Vagina (tissue), 2 donors: Measurements from ENCODE around the gene MYRF. TPM values are rescaled to one million over a fixed set of nuclear protein-coding genes. Genes with fewer than 3 reads are reported as not detected.

Experiments used
- DNase-seq, 2 donors: peaks; one replicate each; pipeline ENCODE4 v3.0.0-alpha.2; 2017; ENCODE audit errors: extremely low spot score in 2 of 2
- H3K27ac ChIP-seq: fragments of 200-600 bp; sonication (generic); one replicate; pipeline ENCODE4 v1.5.1; 2019
- H3K27me3 ChIP-seq: fragments of 200-600 bp; sonication (generic); one replicate; pipeline ENCODE4 v1.5.1; 2019
- H3K36me3 ChIP-seq, 2 donors: fragments of 200-600 bp; sonication (generic); one replicate each; pipeline ENCODE4 v1.5.1; 2017 to 2019
- H3K4me1 ChIP-seq: fragments of 200-600 bp; sonication (generic); one replicate; pipeline ENCODE4 v1.5.1; 2019
- H3K4me3 ChIP-seq, 2 donors: fragments of 200-600 bp; sonication (generic); 1 replicate in 1 of 2; 2 replicates in 1 of 2; pipeline ENCODE4 v1.5.1; 2016 to 2019
- H3K9me3 ChIP-seq: fragments of 200-600 bp; sonication (generic); one replicate; pipeline ENCODE4 v1.5.1; 2019
- POLR2A ChIP-seq, 2 donors: fragments of 450-650 bp; IDR thresholded peaks; one replicate each; pipeline ENCODE4 v1.6.1; 2017; ENCODE audit warnings: antibody characterized with exemption in 2 of 2, mild to moderate bottlenecking in 2 of 2, moderate library complexity in 2 of 2
- POLR2AphosphoS5 ChIP-seq, 2 donors: sonication (generic); formaldehyde crosslinking; IDR thresholded peaks; one replicate each; pipeline ENCODE4 v1.9.0; 2017; ENCODE audit warnings: antibody characterized with exemption in 2 of 2, mild to moderate bottlenecking in 2 of 2, low read depth in 1 of 2; ENCODE audit not compliant: insufficient read depth in 1 of 2
- intact Hi-C: fragments of 100-400 bp; cut with DNase I; formaldehyde crosslinking; loops from one replicate; pipeline ENCODE4 v1.15.1; 2023
- total RNA-seq: library from RNA; depleted of rRNA; stranded (reverse); fragments of >200 nt; gene quantifications from one replicate; pipeline ENCODE4 v1.2.3, GENCODE V29; 2016
- TF ChIP-seq, protein P1 (sequence below), 3 experiments: fragments of 450-650 bp in 2 of 3; fragments of 200-600 bp in 1 of 3; sonication (generic) in 1 of 3; IDR thresholded peaks; one replicate each; pipeline ENCODE4 v1.5.1; 2017 to 2019; ENCODE audit warnings: antibody characterized with exemption in 3 of 3, mild to moderate bottlenecking in 2 of 3, moderate library complexity in 2 of 3

The MYRF gene
- total RNA-seq, 1 donor from 2014 or later = 0.25 TPM

DNA sequence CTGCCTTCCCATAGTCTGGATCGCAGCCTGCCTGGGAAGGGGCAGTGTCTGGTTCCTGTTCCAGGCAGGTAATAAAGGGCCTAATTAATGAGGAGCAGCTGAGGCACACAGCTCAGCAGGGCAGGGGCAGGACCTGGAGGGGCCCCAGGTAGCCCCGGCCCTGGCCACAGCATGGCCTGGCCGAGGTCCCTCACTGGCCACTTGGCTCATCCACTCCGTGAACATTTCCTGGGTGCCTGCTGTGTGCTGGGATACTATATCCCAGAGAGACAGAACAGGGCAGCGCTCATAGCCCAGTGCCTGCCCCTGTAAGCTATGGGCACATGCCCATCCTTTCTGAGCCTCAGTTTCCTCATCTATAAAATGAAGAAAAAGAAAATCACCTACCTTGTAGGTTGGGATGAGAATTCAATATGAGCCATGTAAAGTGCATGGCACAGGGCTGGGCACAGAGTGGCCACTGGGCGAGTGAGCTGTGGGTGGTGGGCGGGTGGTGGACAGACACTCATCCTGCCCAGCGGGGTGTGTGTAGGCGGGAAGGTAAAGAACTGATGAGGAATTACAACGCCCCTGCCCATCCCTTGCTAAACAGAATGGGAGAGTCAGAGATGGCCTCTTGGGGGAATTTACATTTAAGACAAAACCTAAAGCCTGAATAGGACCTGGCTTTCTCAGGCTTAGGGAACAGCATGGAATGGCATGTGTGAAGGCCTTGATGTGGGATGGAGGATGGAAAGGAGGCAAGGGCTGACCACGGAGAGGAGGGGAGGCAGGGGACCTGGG, 9.2 kb downstream of the MYRF start:
- no peaks in the 10 kb centered on the region for H3K4me1 ChIP-seq
- H3K27ac ChIP-seq = no peak overlapping the region
- intact Hi-C loops = no loop called here
- TF ChIP-seq POLR2AphosphoS5 (IDR thresholded peaks at IDR 0.05; ENCODE audit: insufficient read depth in 1 of 2, low read depth in 1 of 2) (no peak), POLR2A (IDR thresholded peaks at IDR 0.05) (no peak)
- TF ChIP-seq, protein P1, sequence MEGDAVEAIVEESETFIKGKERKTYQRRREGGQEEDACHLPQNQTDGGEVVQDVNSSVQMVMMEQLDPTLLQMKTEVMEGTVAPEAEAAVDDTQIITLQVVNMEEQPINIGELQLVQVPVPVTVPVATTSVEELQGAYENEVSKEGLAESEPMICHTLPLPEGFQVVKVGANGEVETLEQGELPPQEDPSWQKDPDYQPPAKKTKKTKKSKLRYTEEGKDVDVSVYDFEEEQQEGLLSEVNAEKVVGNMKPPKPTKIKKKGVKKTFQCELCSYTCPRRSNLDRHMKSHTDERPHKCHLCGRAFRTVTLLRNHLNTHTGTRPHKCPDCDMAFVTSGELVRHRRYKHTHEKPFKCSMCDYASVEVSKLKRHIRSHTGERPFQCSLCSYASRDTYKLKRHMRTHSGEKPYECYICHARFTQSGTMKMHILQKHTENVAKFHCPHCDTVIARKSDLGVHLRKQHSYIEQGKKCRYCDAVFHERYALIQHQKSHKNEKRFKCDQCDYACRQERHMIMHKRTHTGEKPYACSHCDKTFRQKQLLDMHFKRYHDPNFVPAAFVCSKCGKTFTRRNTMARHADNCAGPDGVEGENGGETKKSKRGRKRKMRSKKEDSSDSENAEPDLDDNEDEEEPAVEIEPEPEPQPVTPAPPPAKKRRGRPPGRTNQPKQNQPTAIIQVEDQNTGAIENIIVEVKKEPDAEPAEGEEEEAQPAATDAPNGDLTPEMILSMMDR (IDR thresholded peaks at IDR 0.05) = no peak
- H3K36me3 ChIP-seq = no peaks in the 10 kb centered on the region
- no peaks in the 10 kb centered on the region for H3K27me3 ChIP-seq
- no peak for DNase-seq
- no peaks in the 10 kb centered on the region for H3K9me3 ChIP-seq
- no peak overlapping the region for H3K4me3 ChIP-seq

DNA sequence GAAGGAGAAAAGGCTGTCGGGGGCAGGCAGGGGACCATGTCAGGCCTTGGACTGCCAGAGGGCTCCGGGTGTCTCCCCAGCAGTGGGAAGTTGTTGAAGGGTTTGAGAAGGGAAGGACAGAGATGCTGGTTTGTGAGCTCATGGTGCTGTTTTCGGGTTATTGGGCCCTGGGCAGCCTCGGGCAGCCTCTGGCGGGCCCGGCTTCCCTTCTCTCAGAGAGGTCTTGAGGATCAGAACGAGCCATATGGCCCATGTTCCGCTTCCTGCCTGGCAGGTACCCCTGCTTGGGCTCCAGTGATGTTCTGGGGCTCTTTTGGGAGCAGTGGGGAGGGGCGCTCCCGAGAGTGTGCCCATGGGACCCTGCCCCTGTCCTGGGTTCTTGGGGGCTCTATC, 9.8 kb downstream of the MYRF start:
- H3K27me3 ChIP-seq = no peaks in the 10 kb centered on the region
- no peak for TF ChIP-seq POLR2A (IDR thresholded peaks at IDR 0.05)
- TF ChIP-seq POLR2AphosphoS5 (IDR thresholded peaks at IDR 0.05; ENCODE audit: insufficient read depth in 1 of 2, low read depth in 1 of 2) = no peak
- TF ChIP-seq, protein P1 (IDR thresholded peaks at IDR 0.05) = no peak
- no peak for DNase-seq

DNA sequence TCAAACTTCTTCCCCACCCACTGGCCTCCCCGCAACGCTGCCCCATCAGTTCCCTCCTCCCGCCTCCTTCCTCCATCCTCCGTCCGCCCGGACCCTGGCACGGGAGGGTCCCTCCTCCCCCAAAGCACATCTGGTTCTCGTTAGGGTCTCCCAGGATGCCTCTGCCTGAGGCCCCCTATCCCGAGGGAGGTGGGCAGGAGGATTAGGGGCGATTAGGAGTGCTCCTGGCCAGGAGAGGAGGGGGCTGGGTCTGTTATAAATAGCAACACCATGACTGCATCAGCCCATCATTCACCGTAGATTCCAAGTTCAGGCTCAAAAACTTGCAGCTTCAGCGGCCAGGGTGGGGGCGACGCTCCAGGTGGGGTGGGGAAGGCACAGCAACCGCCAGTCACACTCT, 10.4 kb downstream of the MYRF start:
- no peaks in the 10 kb centered on the region for H3K36me3 ChIP-seq
- H3K27ac ChIP-seq = no peak overlapping the region
- no peak for DNase-seq
- H3K4me3 ChIP-seq = no peak overlapping the region
- TF ChIP-seq POLR2AphosphoS5 (IDR thresholded peaks at IDR 0.05; ENCODE audit: insufficient read depth in 1 of 2, low read depth in 1 of 2) = no peak
- TF ChIP-seq, protein P1 (IDR thresholded peaks at IDR 0.05) = no peak
- no peak for TF ChIP-seq POLR2A (IDR thresholded peaks at IDR 0.05)
- no peaks in the 10 kb centered on the region for H3K4me1 ChIP-seq
- intact Hi-C loops = no loop called here
- H3K9me3 ChIP-seq = no peaks in the 10 kb centered on the region
- H3K27me3 ChIP-seq = no peaks in the 10 kb centered on the region

More for the DNA sequence above, 9.8 kb downstream of the MYRF start:
- H3K27ac ChIP-seq = no peak overlapping the region
- H3K4me3 ChIP-seq = no peak overlapping the region
- intact Hi-C loops = no loop called here
- H3K9me3 ChIP-seq = no peaks in the 10 kb centered on the region
- H3K36me3 ChIP-seq = no peaks in the 10 kb centered on the region
- H3K4me1 ChIP-seq = no peaks in the 10 kb centered on the region

DNA sequence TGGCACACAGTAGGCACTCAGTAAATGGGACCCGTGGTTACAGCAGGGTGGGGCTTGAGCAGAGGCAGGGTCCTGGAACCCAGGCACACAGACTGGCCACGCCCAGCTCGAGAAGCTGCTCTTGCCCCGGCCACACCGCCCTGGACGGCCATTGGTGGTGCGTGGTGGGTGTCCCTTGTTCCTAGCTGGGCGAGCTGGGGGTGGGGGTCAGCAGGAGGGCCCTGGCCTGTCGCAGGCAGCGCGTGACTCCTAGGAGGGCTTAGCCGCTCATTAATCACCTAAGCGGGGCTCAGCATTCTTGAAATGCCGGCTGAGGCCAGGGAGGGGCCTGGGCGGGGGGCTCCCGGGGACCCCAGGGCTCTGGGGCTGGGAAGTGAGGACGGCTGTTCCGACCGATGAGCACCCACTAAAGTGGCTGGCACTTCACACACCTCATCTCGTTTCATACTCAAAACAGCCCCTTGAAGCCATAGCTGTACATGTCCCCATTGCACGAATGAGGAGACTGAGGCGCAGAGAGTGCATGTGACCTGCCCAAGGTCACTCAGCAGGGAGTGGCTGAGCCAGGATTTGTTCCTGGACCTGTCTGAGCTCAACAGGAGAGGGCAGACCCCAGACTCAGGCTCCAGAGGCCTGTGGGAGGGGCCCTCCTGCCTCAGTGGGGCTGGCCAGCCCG, 11.6 kb downstream of the MYRF start:
- no peak for TF ChIP-seq POLR2AphosphoS5 (IDR thresholded peaks at IDR 0.05; ENCODE audit: insufficient read depth in 1 of 2, low read depth in 1 of 2)
- TF ChIP-seq, protein P1 (IDR thresholded peaks at IDR 0.05) = no peak
- TF ChIP-seq POLR2A (IDR thresholded peaks at IDR 0.05) = no peak
- intact Hi-C loops = no loop called here
- Histone ChIP-seq H3K9me3 (no peaks in the 10 kb centered on the region), H3K36me3 (no peaks in the 10 kb centered on the region), H3K4me1 (no peaks in the 10 kb centered on the region), H3K27ac (no peak overlapping the region), H3K4me3 (no peak overlapping the region), H3K27me3 (no peaks in the 10 kb centered on the region)
- DNase-seq = no peak
